ENCODE data around the gene IQSEC1. TPM values are rescaled to one million over a fixed set of nuclear protein-coding genes. Genes with fewer than 3 reads are reported as not detected.

The IQSEC1 gene
- total RNA-seq, 1 donor from 2014 or later = 34.2 TPM

DNA sequence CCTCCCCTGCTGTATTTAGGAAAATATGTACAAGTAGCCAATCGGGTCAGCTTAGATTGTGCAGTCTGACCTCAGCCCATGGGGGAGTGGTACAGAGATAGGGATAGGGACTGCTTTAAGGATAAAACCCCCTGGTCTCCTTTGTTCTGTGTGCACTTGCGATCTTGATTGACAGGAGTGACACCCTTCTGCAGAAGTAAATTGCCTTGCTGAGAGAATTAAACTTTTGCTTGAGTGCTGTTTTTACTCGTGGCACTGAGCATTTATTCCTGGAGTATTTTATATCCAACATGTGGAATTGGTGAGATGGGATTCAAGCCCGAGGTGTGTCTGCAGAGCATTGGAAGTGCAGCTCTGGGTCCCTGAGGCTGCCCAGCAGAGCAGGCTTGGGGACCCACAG is 208.0 kb downstream of the IQSEC1 start:
- Mint-ChIP-seq H3K9me3 (ENCODE audit: low read depth) (peaks cover 5% of the 10 kb centered on the region), H3K4me1 (ENCODE audit: low read depth) (peaks cover 10% of the 10 kb centered on the region), H3K27ac (peak overlapping the region; percentile 71), H3K4me3 (ENCODE audit: low read depth) (no peak overlapping the region), H3K36me3 (ENCODE audit: insufficient read depth) (peaks cover 2% of the 10 kb centered on the region), H3K27me3 (peaks cover 6% of the 10 kb centered on the region)
- no peak for DNase-seq (ENCODE audit: low spot score, unreplicated experiment)
- TF ChIP-seq, protein P1, sequence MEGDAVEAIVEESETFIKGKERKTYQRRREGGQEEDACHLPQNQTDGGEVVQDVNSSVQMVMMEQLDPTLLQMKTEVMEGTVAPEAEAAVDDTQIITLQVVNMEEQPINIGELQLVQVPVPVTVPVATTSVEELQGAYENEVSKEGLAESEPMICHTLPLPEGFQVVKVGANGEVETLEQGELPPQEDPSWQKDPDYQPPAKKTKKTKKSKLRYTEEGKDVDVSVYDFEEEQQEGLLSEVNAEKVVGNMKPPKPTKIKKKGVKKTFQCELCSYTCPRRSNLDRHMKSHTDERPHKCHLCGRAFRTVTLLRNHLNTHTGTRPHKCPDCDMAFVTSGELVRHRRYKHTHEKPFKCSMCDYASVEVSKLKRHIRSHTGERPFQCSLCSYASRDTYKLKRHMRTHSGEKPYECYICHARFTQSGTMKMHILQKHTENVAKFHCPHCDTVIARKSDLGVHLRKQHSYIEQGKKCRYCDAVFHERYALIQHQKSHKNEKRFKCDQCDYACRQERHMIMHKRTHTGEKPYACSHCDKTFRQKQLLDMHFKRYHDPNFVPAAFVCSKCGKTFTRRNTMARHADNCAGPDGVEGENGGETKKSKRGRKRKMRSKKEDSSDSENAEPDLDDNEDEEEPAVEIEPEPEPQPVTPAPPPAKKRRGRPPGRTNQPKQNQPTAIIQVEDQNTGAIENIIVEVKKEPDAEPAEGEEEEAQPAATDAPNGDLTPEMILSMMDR (IDR thresholded peaks at IDR 0.05; ENCODE audit: unreplicated experiment) = no peak

DNA sequence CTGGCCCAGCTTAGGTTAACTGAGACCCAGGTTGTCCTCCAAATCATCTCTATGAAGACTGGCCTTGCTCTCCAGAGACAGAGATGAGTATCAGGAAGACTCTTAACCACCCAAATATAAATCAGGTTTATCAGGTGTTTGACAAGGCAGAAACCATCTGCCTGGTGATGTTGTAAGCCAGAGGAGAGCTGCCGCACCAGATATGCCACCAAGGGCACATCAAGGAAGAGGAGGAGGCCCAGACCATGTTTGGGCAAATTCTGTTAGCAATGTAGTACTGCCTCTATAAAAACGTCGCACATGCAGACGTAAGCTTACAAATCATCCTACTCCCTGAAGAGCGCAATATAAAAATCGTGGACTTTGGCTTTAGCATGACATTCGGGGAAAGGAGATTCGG is 210.8 kb downstream of the IQSEC1 start:
- Mint-ChIP-seq H3K36me3 (ENCODE audit: insufficient read depth) (peaks cover 2% of the 10 kb centered on the region), H3K4me1 (ENCODE audit: low read depth) (peaks cover 3% of the 10 kb centered on the region)
- TF ChIP-seq, protein P1 (IDR thresholded peaks at IDR 0.05; ENCODE audit: unreplicated experiment) = no peak

DNA sequence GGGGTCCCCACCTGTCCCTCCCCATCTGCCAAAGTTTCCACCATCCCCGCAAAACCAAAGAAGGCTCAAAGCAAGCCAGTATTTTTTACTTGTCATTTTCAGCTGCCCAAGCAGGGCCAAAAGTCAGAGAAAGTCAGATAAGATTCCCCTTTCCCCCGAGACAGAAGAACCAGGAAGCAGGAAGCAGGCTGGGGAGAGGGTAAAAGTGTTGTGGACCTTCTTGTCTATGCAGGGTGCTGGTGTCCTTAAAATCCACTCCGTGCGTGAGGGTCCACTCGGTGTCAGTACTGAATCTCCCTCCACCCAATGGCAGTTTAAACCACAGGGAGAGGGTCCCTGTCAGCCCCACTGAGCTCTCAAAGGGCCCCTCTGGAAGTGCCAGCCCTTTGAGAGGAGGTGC is 211.6 kb downstream of the IQSEC1 start:
- no peak overlapping the region for H3K4me3 Mint-ChIP-seq (ENCODE audit: low read depth)
- peaks cover 3% of the 10 kb centered on the region for H3K4me1 Mint-ChIP-seq (ENCODE audit: low read depth)
- TF ChIP-seq, protein P1 (IDR thresholded peaks at IDR 0.05; ENCODE audit: unreplicated experiment) = no peak
- H3K27ac Mint-ChIP-seq = no peak overlapping the region
- no peak for DNase-seq (ENCODE audit: low spot score, unreplicated experiment)
- H3K36me3 Mint-ChIP-seq (ENCODE audit: insufficient read depth) = peaks cover 2% of the 10 kb centered on the region
- H3K27me3 Mint-ChIP-seq = peaks cover 11% of the 10 kb centered on the region
- H3K9me3 Mint-ChIP-seq (ENCODE audit: low read depth) = peaks cover 5% of the 10 kb centered on the region

More for the DNA sequence above, 210.8 kb downstream of the IQSEC1 start:
- H3K4me3 Mint-ChIP-seq (ENCODE audit: low read depth) = no peak overlapping the region
- peaks cover 6% of the 10 kb centered on the region for H3K27me3 Mint-ChIP-seq
- no peak for DNase-seq (ENCODE audit: low spot score, unreplicated experiment)
- no peak overlapping the region for H3K27ac Mint-ChIP-seq
- H3K9me3 Mint-ChIP-seq (ENCODE audit: low read depth) = peaks cover 5% of the 10 kb centered on the region

DNA sequence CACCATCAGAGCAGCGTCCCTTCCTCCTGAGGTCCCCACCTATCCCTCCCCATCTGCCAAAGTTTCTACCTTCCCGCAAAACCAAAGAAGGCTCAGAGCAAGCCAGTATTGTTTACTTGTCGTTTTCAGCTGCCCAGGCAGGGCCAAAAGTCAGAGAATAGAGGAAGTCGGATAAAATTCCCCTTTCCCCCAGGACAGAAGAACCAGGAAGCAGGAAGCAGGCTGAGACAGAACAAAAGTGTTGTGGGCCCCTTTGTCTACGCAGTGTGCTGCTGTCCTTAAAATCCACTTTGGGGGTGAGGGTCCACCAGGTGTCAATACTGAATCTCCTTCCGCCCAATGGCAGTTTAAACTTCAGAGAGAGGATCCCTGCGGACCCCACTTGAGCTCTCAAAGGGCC is 213.4 kb downstream of the IQSEC1 start:
- no peak overlapping the region for H3K4me3 Mint-ChIP-seq (ENCODE audit: low read depth)
- DNase-seq (ENCODE audit: low spot score, unreplicated experiment) = no peak
- no peaks in the 10 kb centered on the region for H3K4me1 Mint-ChIP-seq (ENCODE audit: low read depth)
- H3K9me3 Mint-ChIP-seq (ENCODE audit: low read depth) = no peaks in the 10 kb centered on the region
- no peak overlapping the region for H3K27ac Mint-ChIP-seq
- TF ChIP-seq, protein P1 (IDR thresholded peaks at IDR 0.05; ENCODE audit: unreplicated experiment) = no peak
- no peaks in the 10 kb centered on the region for H3K36me3 Mint-ChIP-seq (ENCODE audit: insufficient read depth)
- peaks cover 16% of the 10 kb centered on the region for H3K27me3 Mint-ChIP-seq

DNA sequence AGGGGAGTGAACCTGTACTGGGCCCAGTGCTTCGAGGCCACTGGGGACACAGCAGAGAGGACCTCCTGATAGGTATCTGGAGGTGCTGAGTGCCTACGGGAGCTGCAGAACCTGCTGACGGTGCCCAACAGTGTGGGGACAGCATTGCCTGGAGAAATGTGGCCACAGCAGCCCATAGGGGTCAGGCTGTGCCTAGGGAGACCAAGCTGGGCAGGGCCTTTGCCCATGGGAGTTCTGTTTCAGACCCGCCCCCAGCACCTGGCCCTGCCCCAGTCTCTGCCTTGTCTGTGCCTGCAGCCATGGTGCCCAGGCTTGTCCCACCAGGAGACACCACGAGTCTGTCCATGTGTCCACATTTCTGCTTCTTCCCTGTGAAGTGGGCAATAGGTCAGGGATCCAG is 216.6 kb downstream of the IQSEC1 start:
- H3K27ac Mint-ChIP-seq = no peak overlapping the region
- H3K9me3 Mint-ChIP-seq (ENCODE audit: low read depth) = no peaks in the 10 kb centered on the region
- no peak for DNase-seq (ENCODE audit: low spot score, unreplicated experiment)

More for the DNA sequence above, 216.6 kb downstream of the IQSEC1 start:
- TF ChIP-seq, protein P1 (IDR thresholded peaks at IDR 0.05; ENCODE audit: unreplicated experiment) = no peak
- H3K4me1 Mint-ChIP-seq (ENCODE audit: low read depth) = no peaks in the 10 kb centered on the region
- H3K4me3 Mint-ChIP-seq (ENCODE audit: low read depth) = no peak overlapping the region
- H3K36me3 Mint-ChIP-seq (ENCODE audit: insufficient read depth) = no peaks in the 10 kb centered on the region
- H3K27me3 Mint-ChIP-seq = peaks cover 33% of the 10 kb centered on the region
